IMR-90 (cell line): ENCODE measurements around the gene ATP1A3. TPM values are rescaled to one million over a fixed set of nuclear protein-coding genes. Genes with fewer than 3 reads are reported as not detected.

ENCODE experiments used
- ATAC-seq: fragments of 200-7000 bp; cut with Tn5 transposase; 2 replicates; pipeline ENCODE4 v1.9.1; 2020; ENCODE audit warnings: low read depth, mild to moderate bottlenecking, moderate library complexity
- BruUV-seq: library from RNA; stranded (reverse); fragments of 400-500 nt; replicated peaks from 2 replicates; lab custom pipeline; 2021; lab: Mats Ljungman, UMichigan
- CTCF ChIA-PET: fragments of 300-600 bp; formaldehyde crosslinking; extraction: SDS; loops from one replicate; lab custom pipeline; 2021; ENCODE audit warnings: antibody characterized with exemption; lab: Yijun Ruan, JAX
- POLR2A ChIA-PET: fragments of 300-600 bp; sonication (Branson Sonifier 250); formaldehyde crosslinking; loops from one replicate; lab custom pipeline; 2022; ENCODE audit warnings: antibody characterized with exemption; ENCODE audit not compliant: unreplicated experiment; lab: Charles Lee
- DNase-seq: peaks from one replicate; pipeline ENCODE4 v3.0.0; 2013
- H2AFZ ChIP-seq: replicated peaks from 2 replicates; pipeline ENCODE3; 2013; ENCODE audit warnings: low read length, mild to moderate bottlenecking; ENCODE audit not compliant: poor library complexity
- H2AK5ac ChIP-seq: 2 replicates; pipeline ENCODE4 v1.6.1; 2013; ENCODE audit warnings: low read depth, low read length, inconsistent platforms
- H2AK9ac ChIP-seq: replicated peaks from 2 replicates; pipeline ENCODE3; 2013; ENCODE audit warnings: mild to moderate bottlenecking, low read depth, low read length, moderate library complexity; ENCODE audit not compliant: poor library complexity
- H2BK120ac ChIP-seq: 2 replicates; pipeline ENCODE4 v1.6.1; 2013; ENCODE audit warnings: low read depth, low read length, inconsistent platforms
- H2BK15ac ChIP-seq: 3 replicates; pipeline ENCODE4 v1.6.1; 2013; ENCODE audit warnings: low read depth, low read length, inconsistent platforms
- H2BK20ac ChIP-seq: 2 replicates; pipeline ENCODE4 v1.6.1; 2013; ENCODE audit warnings: low read depth, mild to moderate bottlenecking, inconsistent platforms, low read length, moderate library complexity
- H2BK5ac ChIP-seq: 2 replicates; pipeline ENCODE4 v1.6.1; 2013; ENCODE audit warnings: mild to moderate bottlenecking, low read depth, low read length, inconsistent platforms; ENCODE audit not compliant: poor library complexity, severe bottlenecking
- H3K14ac ChIP-seq: replicated peaks from 2 replicates; pipeline ENCODE4 v1.6.1; 2013; ENCODE audit warnings: low read depth, low read length, inconsistent platforms
- H3K18ac ChIP-seq: 2 replicates; pipeline ENCODE4 v1.6.1; 2013; ENCODE audit warnings: low read depth, low read length, control low read depth
- H3K23ac ChIP-seq: 2 replicates; pipeline ENCODE4 v1.6.1; 2013; ENCODE audit warnings: low read depth, low read length, inconsistent platforms
- H3K27ac ChIP-seq: 2 replicates; pipeline ENCODE4 v1.5.1; 2013; ENCODE audit warnings: mild to moderate bottlenecking, control low read depth, low read length; ENCODE audit not compliant: insufficient read depth
- H3K27me3 ChIP-seq: 2 replicates; pipeline ENCODE4 v1.6.1; 2013; ENCODE audit warnings: low read length; ENCODE audit not compliant: control insufficient read depth, insufficient read depth
- H3K36me3 ChIP-seq: 2 replicates; pipeline ENCODE4 v1.6.1; 2013; ENCODE audit warnings: low read length, mixed read lengths; ENCODE audit not compliant: control insufficient read depth, insufficient read depth
- H3K4ac ChIP-seq: 2 replicates; pipeline ENCODE4 v1.6.1; 2013; ENCODE audit warnings: low read depth, low read length, inconsistent platforms
- H3K4me1 ChIP-seq: 2 replicates; pipeline ENCODE4 v1.6.1; 2013; ENCODE audit warnings: low read length, mixed read lengths; ENCODE audit not compliant: control insufficient read depth, insufficient read depth
- H3K4me2 ChIP-seq: 2 replicates; pipeline ENCODE4 v1.6.1; 2013; ENCODE audit warnings: low read depth, mild to moderate bottlenecking, control low read depth, low read length, moderate library complexity
- H3K4me3 ChIP-seq: 2 replicates; pipeline ENCODE4 v1.5.1; 2013; ENCODE audit warnings: low read depth, mild to moderate bottlenecking, control low read depth, low read length, moderate library complexity; ENCODE audit not compliant: insufficient read depth
- H3K56ac ChIP-seq: 2 replicates; pipeline ENCODE4 v1.6.1; 2013; ENCODE audit warnings: low read length, inconsistent platforms; ENCODE audit not compliant: insufficient read depth; ENCODE audit errors: extremely low read depth
- H3K79me1 ChIP-seq, 2 experiments: 2 replicates each; pipeline ENCODE4 v1.6.1; 2013; ENCODE audit warnings: low read length in 2 of 2, inconsistent platforms in 1 of 2, low read depth in 1 of 2
- H3K9ac ChIP-seq: 2 replicates; pipeline ENCODE4 v1.6.1; 2013; ENCODE audit warnings: low read depth, low read length, control low read depth
- H3K9me1 ChIP-seq: 2 replicates; pipeline ENCODE4 v1.6.1; 2013; ENCODE audit warnings: low read length, inconsistent platforms; ENCODE audit not compliant: insufficient read depth
- H3K9me3 ChIP-seq: 2 replicates; pipeline ENCODE4 v1.6.1; 2013; ENCODE audit warnings: low read length; ENCODE audit not compliant: control insufficient read depth, insufficient read depth
- H4K20me1 ChIP-seq: 2 replicates; pipeline ENCODE4 v1.6.1; 2013; ENCODE audit warnings: low read length, inconsistent platforms; ENCODE audit not compliant: insufficient read depth
- H4K5ac ChIP-seq: 2 replicates; pipeline ENCODE4 v1.6.1; 2013; ENCODE audit warnings: mild to moderate bottlenecking, low read depth, low read length, control low read depth
- H4K8ac ChIP-seq, 2 experiments: 2 replicates each; pipeline ENCODE4 v1.6.1; 2013; ENCODE audit warnings: low read depth in 2 of 2, low read length in 2 of 2, control low read depth in 1 of 2, inconsistent platforms in 1 of 2
- H4K91ac ChIP-seq: 2 replicates; pipeline ENCODE4 v1.6.1; 2013; ENCODE audit warnings: low read depth, low read length, inconsistent platforms; ENCODE audit not compliant: insufficient read depth
- CHD1 ChIP-seq: IDR thresholded peaks from 2 replicates; pipeline ENCODE4 v1.6.1; 2012; ENCODE audit warnings: low read depth, low read length, improper control_type of control experiment
- FOS ChIP-seq: fragments of 150-350 bp; IDR thresholded peaks from 2 replicates; pipeline ENCODE4 v1.6.1; 2016; ENCODE audit warnings: low read depth, low read length
- MAFK ChIP-seq: IDR thresholded peaks from 2 replicates; pipeline ENCODE4 v1.6.1; 2012; ENCODE audit warnings: low read depth, low read length, improper control_type of control experiment
- MAZ ChIP-seq: IDR thresholded peaks from 2 replicates; pipeline ENCODE4 v1.6.1; 2012; ENCODE audit warnings: low read depth, mild to moderate bottlenecking, low read length, improper control_type of control experiment, moderate library complexity, borderline replicate concordance
- RAD21 ChIP-seq: IDR thresholded peaks from 2 replicates; pipeline ENCODE4 v1.6.1; 2012; ENCODE audit warnings: low read length, improper control_type of control experiment
- RFX5 ChIP-seq: IDR thresholded peaks from 2 replicates; pipeline ENCODE4 v1.8.0; 2012; ENCODE audit warnings: low read depth, mild to moderate bottlenecking, low read length, moderate library complexity
- SMC3 ChIP-seq: fragments of 150-350 bp; IDR thresholded peaks from 2 replicates; pipeline ENCODE4 v1.6.1; 2016; ENCODE audit warnings: low read depth, mild to moderate bottlenecking, antibody characterized with exemption, low read length, moderate library complexity
- WGBS, 2 experiments: methylation state at CpG; one replicate each; pipeline versions ENCODE4 v1.1.5 to v1.1.7; 2013; ENCODE audit warnings: missing lambda C conversion rate in 2 of 2; ENCODE audit not compliant: insufficient read length in 1 of 2; ENCODE audit errors: extremely low coverage in 2 of 2; 5-methylcytosine and 5-hydroxymethylcytosine counted together
- dilution Hi-C: fragments of 300-500 bp; cut with HindIII; formaldehyde crosslinking; loops from one replicate; pipeline ENCODE4 v1.14.3; 2018; ENCODE audit warnings: low sequenced_read_pairs; ENCODE audit not compliant: unreplicated experiment
- in situ Hi-C: fragments of 300-500 bp; cut with MboI; formaldehyde crosslinking; loops from 3 replicates; pipeline ENCODE4 v1.14.3; 2019; ENCODE audit warnings: low sequenced_read_pairs, inconsistent platforms, mixed read lengths
- intact Hi-C: fragments of 100-400 bp; cut with micrococcal nuclease; formaldehyde crosslinking; loops from 2 replicates; pipeline ENCODE4 v1.10.0; 2022
- polyA plus RNA-seq, 3 experiments: library from polyadenylated mRNA; depleted of rRNA; stranded (reverse); fragments of >200 nt; gene quantifications; 2 replicates each; pipeline ENCODE4 v1.2.3, GENCODE V29; 2012; ENCODE audit warnings: low replicate concordance in 1 of 3
- total RNA-seq: library from RNA; depleted of rRNA; stranded (reverse); fragments of >200 nt; gene quantifications from 2 replicates; pipeline ENCODE4 v1.2.3, GENCODE V29; 2012
- TF ChIP-seq, protein P1 (sequence below): conservative IDR thresholded peaks from 2 replicates; pipeline ENCODE4 v1.5.1; 2012; ENCODE audit warnings: mild to moderate bottlenecking, low read depth, low read length, improper control_type of control experiment
- TF ChIP-seq, protein P2 (sequence below): fragments of 150-350 bp; IDR thresholded peaks from 2 replicates; pipeline ENCODE4 v1.6.1; 2017; ENCODE audit warnings: mild to moderate bottlenecking, antibody characterized with exemption, low read length, low read depth
- TF ChIP-seq, protein P3 (sequence below): fragments of 150-350 bp; IDR thresholded peaks from 2 replicates; pipeline ENCODE4 v1.6.1; 2016; ENCODE audit warnings: low read depth, mild to moderate bottlenecking, low read length, moderate library complexity, borderline replicate concordance

The ATP1A3 gene
- total and polyA plus RNA-seq, 2 of the 4 experiments (the other 2 are of a cell fraction): under 0.01 to 0.12 TPM

DNA sequence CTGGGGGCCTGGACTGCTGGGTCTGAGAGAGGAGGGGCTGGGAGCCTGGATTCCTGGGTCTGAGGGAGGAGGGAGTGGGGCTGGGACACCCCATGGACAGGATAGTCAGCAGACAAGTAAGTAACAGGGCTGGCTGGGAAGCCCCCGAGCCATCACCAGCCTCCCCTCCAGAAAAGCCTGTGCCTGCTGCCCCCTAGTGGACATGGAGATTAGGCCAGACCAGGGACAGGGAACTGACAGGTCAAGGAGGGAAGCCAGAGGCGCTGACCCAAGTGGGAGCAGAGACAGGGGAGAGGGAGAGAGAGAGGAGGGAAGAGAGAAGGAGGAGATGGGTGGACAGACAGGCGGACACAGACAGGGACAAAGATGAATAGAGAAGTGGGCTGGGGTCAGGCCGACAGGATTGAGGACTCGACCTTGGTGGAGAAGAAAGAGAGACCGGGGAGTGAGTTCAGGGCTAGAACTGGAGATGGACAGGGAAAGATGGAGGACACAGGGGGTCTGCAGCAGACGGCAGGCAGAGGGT is 59.1 kb downstream of the ATP1A3 start:
- peak; percentile 69 for ATAC-seq
- no peaks in the 10 kb centered on the region for H3K36me3 ChIP-seq
- dilution Hi-C loops (no loop called here), intact Hi-C loops (loop anchor here (5.0 kb wide), 1 partner anchor 53 kb away; the partner anchor contains the start of gene ARHGEF1), in situ Hi-C loops (no loop called here)
- peaks cover 56% of the 10 kb centered on the region for H3K27me3 ChIP-seq
- TF ChIP-seq MAFK (no peak), RFX5 (no peak), RAD21 (peak; percentile 65), SMC3 (peak; percentile 49; the same call in 1 of the 2 replicates), FOS (no peak), CHD1 (no peak), MAZ (peak; percentile 35; the same call in 1 of the 2 replicates)
- TF ChIP-seq, protein P1, sequence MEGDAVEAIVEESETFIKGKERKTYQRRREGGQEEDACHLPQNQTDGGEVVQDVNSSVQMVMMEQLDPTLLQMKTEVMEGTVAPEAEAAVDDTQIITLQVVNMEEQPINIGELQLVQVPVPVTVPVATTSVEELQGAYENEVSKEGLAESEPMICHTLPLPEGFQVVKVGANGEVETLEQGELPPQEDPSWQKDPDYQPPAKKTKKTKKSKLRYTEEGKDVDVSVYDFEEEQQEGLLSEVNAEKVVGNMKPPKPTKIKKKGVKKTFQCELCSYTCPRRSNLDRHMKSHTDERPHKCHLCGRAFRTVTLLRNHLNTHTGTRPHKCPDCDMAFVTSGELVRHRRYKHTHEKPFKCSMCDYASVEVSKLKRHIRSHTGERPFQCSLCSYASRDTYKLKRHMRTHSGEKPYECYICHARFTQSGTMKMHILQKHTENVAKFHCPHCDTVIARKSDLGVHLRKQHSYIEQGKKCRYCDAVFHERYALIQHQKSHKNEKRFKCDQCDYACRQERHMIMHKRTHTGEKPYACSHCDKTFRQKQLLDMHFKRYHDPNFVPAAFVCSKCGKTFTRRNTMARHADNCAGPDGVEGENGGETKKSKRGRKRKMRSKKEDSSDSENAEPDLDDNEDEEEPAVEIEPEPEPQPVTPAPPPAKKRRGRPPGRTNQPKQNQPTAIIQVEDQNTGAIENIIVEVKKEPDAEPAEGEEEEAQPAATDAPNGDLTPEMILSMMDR: peak; percentile 84
- TF ChIP-seq, protein P2, sequence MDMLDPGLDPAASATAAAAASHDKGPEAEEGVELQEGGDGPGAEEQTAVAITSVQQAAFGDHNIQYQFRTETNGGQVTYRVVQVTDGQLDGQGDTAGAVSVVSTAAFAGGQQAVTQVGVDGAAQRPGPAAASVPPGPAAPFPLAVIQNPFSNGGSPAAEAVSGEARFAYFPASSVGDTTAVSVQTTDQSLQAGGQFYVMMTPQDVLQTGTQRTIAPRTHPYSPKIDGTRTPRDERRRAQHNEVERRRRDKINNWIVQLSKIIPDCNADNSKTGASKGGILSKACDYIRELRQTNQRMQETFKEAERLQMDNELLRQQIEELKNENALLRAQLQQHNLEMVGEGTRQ: no peak
- TF ChIP-seq, protein P3, sequence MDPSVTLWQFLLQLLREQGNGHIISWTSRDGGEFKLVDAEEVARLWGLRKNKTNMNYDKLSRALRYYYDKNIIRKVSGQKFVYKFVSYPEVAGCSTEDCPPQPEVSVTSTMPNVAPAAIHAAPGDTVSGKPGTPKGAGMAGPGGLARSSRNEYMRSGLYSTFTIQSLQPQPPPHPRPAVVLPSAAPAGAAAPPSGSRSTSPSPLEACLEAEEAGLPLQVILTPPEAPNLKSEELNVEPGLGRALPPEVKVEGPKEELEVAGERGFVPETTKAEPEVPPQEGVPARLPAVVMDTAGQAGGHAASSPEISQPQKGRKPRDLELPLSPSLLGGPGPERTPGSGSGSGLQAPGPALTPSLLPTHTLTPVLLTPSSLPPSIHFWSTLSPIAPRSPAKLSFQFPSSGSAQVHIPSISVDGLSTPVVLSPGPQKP: no peak
- H2BK20ac ChIP-seq: no peak overlapping the region
- 7% methylated on average over 4 of the region's 7 CpGs; no CpG with 5 or more reads in 1 of the 2 experiments for WGBS, 2 experiments
- no peak overlapping the region for H3K4ac ChIP-seq
- H4K20me1 ChIP-seq: peaks cover 4% of the 10 kb centered on the region
- no peak overlapping the region for H3K9ac ChIP-seq
- no peak overlapping the region for H4K8ac ChIP-seq
- H3K27ac ChIP-seq: no peak overlapping the region
- POLR2A ChIA-PET: no interaction called here
- H3K9me3 ChIP-seq: no peaks in the 10 kb centered on the region
- peak overlapping the region; percentile 3; the same call in 1 of the 2 replicates for H2AK5ac ChIP-seq
- no peak overlapping the region for H2BK5ac ChIP-seq
- peak overlapping the region; percentile 40 for H2AFZ ChIP-seq
- peak overlapping the region; percentile 59; the same call in 1 of the 2 replicates for H3K23ac ChIP-seq
- DNase-seq: peak; percentile 49
- no peak overlapping the region for H4K91ac ChIP-seq
- no peak overlapping the region for H3K4me2 ChIP-seq
- peak overlapping the region; percentile 93 for H2AK9ac ChIP-seq
- H3K4me3 ChIP-seq: no peak overlapping the region
- no peak overlapping the region for H3K18ac ChIP-seq
- CTCF ChIA-PET: interaction anchor here (0.5 kb wide), 1 partner anchor 99 kb away, joined by 5 read pairs; no protein-coding TSS in a partner anchor
- H3K14ac ChIP-seq: no peak overlapping the region
- no peaks in the 10 kb centered on the region for H3K9me1 ChIP-seq
- no TSS peak for BruUV-seq
- H3K4me1 ChIP-seq: peaks cover 12% of the 10 kb centered on the region
- H4K5ac ChIP-seq: no peak overlapping the region
- H3K56ac ChIP-seq: no peak overlapping the region
- no peaks in the 10 kb centered on the region for H3K79me1 ChIP-seq
- no peak overlapping the region for H2BK15ac ChIP-seq
- H2BK120ac ChIP-seq: no peak overlapping the region
